ENCODE data around the gene COTL1.

- TF ChIP-seq POLR2A (IDR thresholded peaks at IDR 0.05; ENCODE audit: low read depth) (no peak), POLR2AphosphoS5 (IDR thresholded peaks at IDR 0.05) (no peak), EP300 (IDR thresholded peaks at IDR 0.05) (no peak)
- TF ChIP-seq, protein P1, sequence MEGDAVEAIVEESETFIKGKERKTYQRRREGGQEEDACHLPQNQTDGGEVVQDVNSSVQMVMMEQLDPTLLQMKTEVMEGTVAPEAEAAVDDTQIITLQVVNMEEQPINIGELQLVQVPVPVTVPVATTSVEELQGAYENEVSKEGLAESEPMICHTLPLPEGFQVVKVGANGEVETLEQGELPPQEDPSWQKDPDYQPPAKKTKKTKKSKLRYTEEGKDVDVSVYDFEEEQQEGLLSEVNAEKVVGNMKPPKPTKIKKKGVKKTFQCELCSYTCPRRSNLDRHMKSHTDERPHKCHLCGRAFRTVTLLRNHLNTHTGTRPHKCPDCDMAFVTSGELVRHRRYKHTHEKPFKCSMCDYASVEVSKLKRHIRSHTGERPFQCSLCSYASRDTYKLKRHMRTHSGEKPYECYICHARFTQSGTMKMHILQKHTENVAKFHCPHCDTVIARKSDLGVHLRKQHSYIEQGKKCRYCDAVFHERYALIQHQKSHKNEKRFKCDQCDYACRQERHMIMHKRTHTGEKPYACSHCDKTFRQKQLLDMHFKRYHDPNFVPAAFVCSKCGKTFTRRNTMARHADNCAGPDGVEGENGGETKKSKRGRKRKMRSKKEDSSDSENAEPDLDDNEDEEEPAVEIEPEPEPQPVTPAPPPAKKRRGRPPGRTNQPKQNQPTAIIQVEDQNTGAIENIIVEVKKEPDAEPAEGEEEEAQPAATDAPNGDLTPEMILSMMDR (IDR thresholded peaks at IDR 0.05), result no peak
Measured at GRCh38 chr16:84571506-84571905, 46.4 kb downstream of the COTL1 start.
